ENCODE measurements around the gene HPS3. TPM values are rescaled to one million over a fixed set of nuclear protein-coding genes. Genes with fewer than 3 reads are reported as not detected.
"Not testable (repeated sequence)": the region's sequence is repeated elsewhere in the genome, so short reads cannot be mapped to it uniquely, and the experiment has no call there.

HPS3 gene
- total and polyA plus RNA-seq, 2 donors = 12.7 to 30.5 TPM

- Histone ChIP-seq H3K27ac (ENCODE audit: low read depth) (no peak overlapping the region), H3K36me3 (ENCODE audit: insufficient read depth) (no peaks in the 10 kb centered on the region), H3K4me3 (ENCODE audit: low read depth, low read length) (no peak overlapping the region), H3K4me1 (ENCODE audit: insufficient read depth) (no peaks in the 10 kb centered on the region)
- DNase-seq (ENCODE audit: extremely low spot score) = no peak
- WGBS = 90% methylated on average over 2 of the region's 2 CpGs
Measured at GRCh38 chr3:149186219-149186618, 56.8 kb downstream of the HPS3 start.

GRCh38 chr3:149186721-149187120, 57.3 kb downstream of the HPS3 start:
- Histone ChIP-seq H3K4me3 (ENCODE audit: low read depth, low read length) (no peak overlapping the region), H3K27ac (ENCODE audit: low read depth) (no peak overlapping the region), H3K36me3 (ENCODE audit: insufficient read depth) (no peaks in the 10 kb centered on the region), H3K4me1 (ENCODE audit: insufficient read depth) (no peaks in the 10 kb centered on the region)
- WGBS = 96% methylated on average over 3 of the region's 3 CpGs
- no peak for DNase-seq (ENCODE audit: extremely low spot score)

- H3K4me1 ChIP-seq (ENCODE audit: insufficient read depth) = no peaks in the 10 kb centered on the region
- H3K36me3 ChIP-seq (ENCODE audit: insufficient read depth) = no peaks in the 10 kb centered on the region
- H3K4me3 ChIP-seq (ENCODE audit: low read depth, low read length) = no peak overlapping the region
- no peak overlapping the region for H3K27ac ChIP-seq (ENCODE audit: low read depth)
- DNase-seq (ENCODE audit: extremely low spot score) = no peak
- 71% methylated on average over 2 of the region's 2 CpGs for WGBS
Measured at GRCh38 chr3:149188494-149188893, 59.1 kb downstream of the HPS3 start.

GRCh38 chr3:149195221-149195620, 65.8 kb downstream of the HPS3 start:
- H3K4me1 ChIP-seq (ENCODE audit: insufficient read depth) = no peaks in the 10 kb centered on the region
- H3K27ac ChIP-seq (ENCODE audit: low read depth) = no peak overlapping the region
- 51% methylated on average over 1 of the region's 1 CpG for WGBS
- H3K36me3 ChIP-seq (ENCODE audit: insufficient read depth) = no peaks in the 10 kb centered on the region
- H3K4me3 ChIP-seq (ENCODE audit: low read depth, low read length) = no peak overlapping the region
- no peak for DNase-seq (ENCODE audit: extremely low spot score)

- not testable (repeated sequence) for H3K27ac ChIP-seq (ENCODE audit: low read depth); H3K36me3 ChIP-seq (ENCODE audit: insufficient read depth); DNase-seq (ENCODE audit: extremely low spot score); H3K4me1 ChIP-seq (ENCODE audit: insufficient read depth); H3K4me3 ChIP-seq (ENCODE audit: low read depth, low read length)
- 75% methylated on average over 12 of the region's 12 CpGs for WGBS
Measured at GRCh38 chr3:149196805-149197592, 67.6 kb downstream of the HPS3 start.

GRCh38 chr3:149197669-149198068, 68.2 kb downstream of the HPS3 start:
- Histone ChIP-seq H3K4me1 (ENCODE audit: insufficient read depth) (no peaks in the 10 kb centered on the region), H3K36me3 (ENCODE audit: insufficient read depth) (no peaks in the 10 kb centered on the region), H3K4me3 (ENCODE audit: low read depth, low read length) (no peak overlapping the region), H3K27ac (ENCODE audit: low read depth) (no peak overlapping the region)
- no peak for DNase-seq (ENCODE audit: extremely low spot score)
- 25% methylated on average over 5 of the region's 5 CpGs for WGBS

GRCh38 chr3:149198611-149199010, 69.2 kb downstream of the HPS3 start:
- Histone ChIP-seq H3K27ac (ENCODE audit: low read depth) (no peak overlapping the region), H3K4me3 (ENCODE audit: low read depth, low read length) (no peak overlapping the region), H3K4me1 (ENCODE audit: insufficient read depth) (no peaks in the 10 kb centered on the region), H3K36me3 (ENCODE audit: insufficient read depth) (no peaks in the 10 kb centered on the region)
- no peak for DNase-seq (ENCODE audit: extremely low spot score)
- 63% methylated on average over 7 of the region's 7 CpGs for WGBS

- H3K36me3 ChIP-seq (ENCODE audit: insufficient read depth) = no peaks in the 10 kb centered on the region
- H3K4me1 ChIP-seq (ENCODE audit: insufficient read depth) = no peaks in the 10 kb centered on the region
- H3K27ac ChIP-seq (ENCODE audit: low read depth) = no peak overlapping the region
- WGBS = 29% methylated on average over 4 of the region's 4 CpGs
- H3K4me3 ChIP-seq (ENCODE audit: low read depth, low read length) = no peak overlapping the region
- DNase-seq (ENCODE audit: extremely low spot score) = no peak
Measured at GRCh38 chr3:149199474-149199873, 70.0 kb downstream of the HPS3 start.

GRCh38 chr3:149203758-149204157, 74.3 kb downstream of the HPS3 start:
- H3K36me3 ChIP-seq (ENCODE audit: insufficient read depth) = no peaks in the 10 kb centered on the region
- H3K4me3 ChIP-seq (ENCODE audit: low read depth, low read length) = no peak overlapping the region
- H3K4me1 ChIP-seq (ENCODE audit: insufficient read depth) = no peaks in the 10 kb centered on the region
- DNase-seq (ENCODE audit: extremely low spot score) = no peak
- no peak overlapping the region for H3K27ac ChIP-seq (ENCODE audit: low read depth)
- 81% methylated on average over 3 of the region's 3 CpGs for WGBS

- H3K27ac ChIP-seq (ENCODE audit: low read depth) = no peak overlapping the region
- no peak overlapping the region for H3K4me3 ChIP-seq (ENCODE audit: low read depth, low read length)
- no peaks in the 10 kb centered on the region for H3K4me1 ChIP-seq (ENCODE audit: insufficient read depth)
- DNase-seq (ENCODE audit: extremely low spot score) = no peak
- H3K36me3 ChIP-seq (ENCODE audit: insufficient read depth) = no peaks in the 10 kb centered on the region
- WGBS = 83% methylated on average over 3 of the region's 3 CpGs
Measured at GRCh38 chr3:149204390-149204991, 75.1 kb downstream of the HPS3 start.

GRCh38 chr3:149207475-149207874, 78.0 kb downstream of the HPS3 start:
- no peak overlapping the region for H3K27ac ChIP-seq (ENCODE audit: low read depth)
- 91% methylated on average over 2 of the region's 2 CpGs for WGBS
- H3K4me1 ChIP-seq (ENCODE audit: insufficient read depth) = no peaks in the 10 kb centered on the region
- no peak overlapping the region for H3K4me3 ChIP-seq (ENCODE audit: low read depth, low read length)
- H3K36me3 ChIP-seq (ENCODE audit: insufficient read depth) = no peaks in the 10 kb centered on the region
- no peak for DNase-seq (ENCODE audit: extremely low spot score)

GRCh38 chr3:149209431-149209830, 80.0 kb downstream of the HPS3 start:
- WGBS = 74% methylated on average over 4 of the region's 4 CpGs
- Histone ChIP-seq H3K4me3 (ENCODE audit: low read depth, low read length) (no peak overlapping the region), H3K36me3 (ENCODE audit: insufficient read depth) (no peaks in the 10 kb centered on the region), H3K4me1 (ENCODE audit: insufficient read depth) (no peaks in the 10 kb centered on the region), H3K27ac (ENCODE audit: low read depth) (no peak overlapping the region)
- no peak for DNase-seq (ENCODE audit: extremely low spot score)

- Histone ChIP-seq H3K4me1 (ENCODE audit: insufficient read depth) (no peaks in the 10 kb centered on the region), H3K27ac (ENCODE audit: low read depth) (no peak overlapping the region), H3K36me3 (ENCODE audit: insufficient read depth) (no peaks in the 10 kb centered on the region), H3K4me3 (ENCODE audit: low read depth, low read length) (no peak overlapping the region)
- 88% methylated on average over 1 of the region's 1 CpG for WGBS
- DNase-seq (ENCODE audit: extremely low spot score) = no peak
Measured at GRCh38 chr3:149212386-149212785, 82.9 kb downstream of the HPS3 start.

GRCh38 chr3:149214702-149215101, 85.3 kb downstream of the HPS3 start:
- no peak overlapping the region for H3K27ac ChIP-seq (ENCODE audit: low read depth)
- no peaks in the 10 kb centered on the region for H3K36me3 ChIP-seq (ENCODE audit: insufficient read depth)
- H3K4me3 ChIP-seq (ENCODE audit: low read depth, low read length) = no peak overlapping the region
- WGBS = 83% methylated on average over 1 of the region's 1 CpG
- H3K4me1 ChIP-seq (ENCODE audit: insufficient read depth) = no peaks in the 10 kb centered on the region
- no peak for DNase-seq (ENCODE audit: extremely low spot score)
